HepG2 (cell line): ENCODE data around the gene ST3GAL5. TPM values are rescaled to one million over a fixed set of nuclear protein-coding genes. Genes with fewer than 3 reads are reported as not detected.
A peak's percentile ranks its signal among the peaks of the same experiment; 100 is the strongest.

Experiments used
- GABPA ChIP-seq, 2 experiments: IDR thresholded peaks; 2 replicates each; pipeline ENCODE4 v1.6.1; 2011 to 2016; ENCODE audit warnings: low read depth in 2 of 2, low read length in 1 of 2, missing biosample characterization in 1 of 2, missing genetic modification characterization in 1 of 2
- GTF2F1 ChIP-seq: fragments of 150-350 bp; IDR thresholded peaks from 2 replicates; pipeline ENCODE4 v1.6.1; 2014; ENCODE audit warnings: low read length
- HHEX ChIP-seq: IDR thresholded peaks from 2 replicates; pipeline ENCODE4 v1.6.1; 2016; ENCODE audit warnings: control low read depth
- MAX ChIP-seq: IDR thresholded peaks from 2 replicates; pipeline ENCODE4 v1.6.1; 2012; ENCODE audit warnings: inconsistent platforms
- NCOR1 ChIP-seq: fragments of 200-600 bp; sonication (generic); IDR thresholded peaks from 2 replicates; pipeline ENCODE4 v1.7.0; 2017; ENCODE audit warnings: antibody characterized with exemption, low read length, borderline replicate concordance
- POLR2AphosphoS2 ChIP-seq: IDR thresholded peaks from 2 replicates; pipeline ENCODE4 v1.6.1; 2011; ENCODE audit warnings: low read depth, low read length, improper control_type of control experiment
- SPEN ChIP-seq: sonication (generic); formaldehyde crosslinking; IDR thresholded peaks from 2 replicates; pipeline ENCODE4 v1.5.1; 2020; ENCODE audit warnings: low read depth, mild to moderate bottlenecking, missing genetic modification reagents
- ZFYVE20 ChIP-seq: sonication (generic); formaldehyde crosslinking; IDR thresholded peaks from 2 replicates; pipeline ENCODE4 v1.8.0; 2023; ENCODE audit warnings: low read depth, mild to moderate bottlenecking, moderate library complexity, missing genetic modification reagents, borderline replicate concordance
- ZMYM2 ChIP-seq: sonication (generic); formaldehyde crosslinking; IDR thresholded peaks from 2 replicates; pipeline ENCODE4 v1.8.0; 2022; ENCODE audit warnings: mild to moderate bottlenecking, missing genetic modification reagents
- ZNF12 ChIP-seq: sonication (generic); formaldehyde crosslinking; IDR thresholded peaks from 2 replicates; pipeline ENCODE4 v1.5.0; 2020; ENCODE audit warnings: missing genetic modification reagents
- ZNF281 ChIP-seq: sonication (generic); formaldehyde crosslinking; IDR thresholded peaks from 2 replicates; pipeline ENCODE4 v1.4.0; 2020; ENCODE audit warnings: missing genetic modification reagents, borderline replicate concordance
- ZNF362 ChIP-seq: sonication (generic); formaldehyde crosslinking; IDR thresholded peaks from 2 replicates; pipeline ENCODE4 v1.4.0; 2020; ENCODE audit warnings: missing genetic modification reagents, mild to moderate bottlenecking, borderline replicate concordance
- polyA plus RNA-seq, 8 experiments: library from polyadenylated mRNA; depleted of rRNA in 3 of 8; stranded (reverse) in 7 of 8; unstranded in 1 of 8; fragments of >200 nt; fragmentation: Illumina TruSeq in 4 of 8; extraction: Trizol in 4 of 8; gene quantifications; 2 replicates each; pipeline versions ENCODE4 v1.2.1 to v1.2.3, GENCODE V29; 2011 to 2016; ENCODE audit warnings: low read depth in 4 of 8, missing spikeins in 1 of 8, mixed read lengths in 1 of 8; ENCODE audit not compliant: insufficient read depth in 1 of 8
- total RNA-seq, 5 experiments: library from RNA; depleted of rRNA; stranded (reverse); fragments of >200 nt; fragmentation: Illumina TruSeq; extraction: Trizol; gene quantifications; 2 replicates each; pipeline ENCODE4 v1.2.3, GENCODE V29; 2016; ENCODE audit warnings: low read depth in 1 of 5
- TF ChIP-seq, protein P1 (sequence below): IDR thresholded peaks from 2 replicates; pipeline ENCODE4 v1.6.1; 2016; ENCODE audit warnings: low read depth, borderline replicate concordance
- TF ChIP-seq, protein P2 (sequence below): IDR thresholded peaks from 2 replicates; pipeline ENCODE4 v1.6.1; 2012; ENCODE audit warnings: low read depth, low read length, improper control_type of control experiment
- TF ChIP-seq, protein P3 (sequence below): sonication (generic); formaldehyde crosslinking; IDR thresholded peaks from 2 replicates; pipeline ENCODE4 v1.8.1; 2023; ENCODE audit warnings: mild to moderate bottlenecking, missing genetic modification reagents, borderline replicate concordance
- TF ChIP-seq, protein P4 (sequence below): sonication (generic); formaldehyde crosslinking; IDR thresholded peaks from 2 replicates; pipeline ENCODE4 v1.4.0; 2020; ENCODE audit warnings: mild to moderate bottlenecking, missing genetic modification reagents, borderline replicate concordance

ST3GAL5 gene
- total and polyA plus RNA-seq, 2 of the 13 experiments (the other 11 are each of a cell fraction or from before 2014, with no cell fraction given), result 1.3 to 2.0 TPM

DNA sequence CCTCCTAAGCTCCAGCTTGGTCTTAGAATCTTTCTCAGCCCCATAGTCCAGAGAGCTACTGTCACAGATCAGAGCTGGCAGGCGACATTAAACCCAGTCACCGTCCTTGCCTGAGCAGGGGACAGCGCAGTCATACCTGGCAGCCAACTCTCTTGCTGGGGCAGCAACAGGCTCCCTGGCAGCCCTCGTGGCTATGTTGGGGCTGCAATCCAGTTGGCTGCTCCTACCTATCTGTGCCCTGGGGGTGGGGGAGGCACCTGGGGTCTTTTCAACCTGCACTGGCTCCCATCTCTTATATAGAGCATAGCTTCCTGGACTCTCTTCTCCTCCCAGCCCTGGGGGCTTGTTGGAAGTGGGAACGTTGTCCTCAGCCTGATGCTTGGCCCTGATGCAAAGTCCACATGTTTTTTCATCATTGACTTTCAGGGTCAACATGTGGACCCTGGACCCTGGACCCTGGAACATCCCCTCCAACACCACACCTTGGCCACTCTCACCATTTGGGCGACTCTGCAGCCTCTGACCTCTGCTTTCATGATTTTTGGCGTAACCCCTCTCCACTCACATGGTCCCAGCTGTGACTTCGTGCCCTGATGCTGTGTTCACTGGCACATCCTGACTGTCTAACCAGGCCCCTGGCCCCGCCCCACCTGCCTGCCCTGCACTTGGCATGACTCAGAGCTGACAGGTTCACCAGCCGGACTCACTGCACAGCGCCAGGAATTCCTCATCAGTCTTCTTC, 89.4 kb downstream of the ST3GAL5 start (continued):
- TF ChIP-seq, protein P1, sequence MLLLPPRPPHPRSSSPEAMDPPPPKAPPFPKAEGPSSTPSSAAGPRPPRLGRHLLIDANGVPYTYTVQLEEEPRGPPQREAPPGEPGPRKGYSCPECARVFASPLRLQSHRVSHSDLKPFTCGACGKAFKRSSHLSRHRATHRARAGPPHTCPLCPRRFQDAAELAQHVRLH (CRISPR knock-in tag), result no peak
- TF ChIP-seq ZMYM2 (peak; percentile 82), GTF2F1 (no peak), POLR2AphosphoS2 (no peak), SPEN (no peak), NCOR1 (peak; percentile 93), GABPA (IDR thresholded peaks at IDR 0.05; ENCODE audit: low read depth, low read length) (no peak), GABPA (CRISPR knock-in tag; IDR thresholded peaks at IDR 0.05; ENCODE audit: low read depth) (0 out of 2 replicates have a peak, but pooled peaks have one; percentile 11), ZNF281 (CRISPR knock-in tag) (peak; percentile 15; the same call in 1 of the 2 replicates), ZNF12 (CRISPR knock-in tag) (0 out of 2 replicates have a peak, but pooled peaks have one; percentile 29), MAX (peak; percentile 55; the same call in 1 of the 2 replicates), ZNF362 (CRISPR knock-in tag) (peak; percentile 62; the same call in 1 of the 2 replicates), ZFYVE20 (no peak), HHEX (CRISPR knock-in tag) (peak; percentile 37; the same call in 1 of the 2 replicates)
- TF ChIP-seq, protein P2, sequence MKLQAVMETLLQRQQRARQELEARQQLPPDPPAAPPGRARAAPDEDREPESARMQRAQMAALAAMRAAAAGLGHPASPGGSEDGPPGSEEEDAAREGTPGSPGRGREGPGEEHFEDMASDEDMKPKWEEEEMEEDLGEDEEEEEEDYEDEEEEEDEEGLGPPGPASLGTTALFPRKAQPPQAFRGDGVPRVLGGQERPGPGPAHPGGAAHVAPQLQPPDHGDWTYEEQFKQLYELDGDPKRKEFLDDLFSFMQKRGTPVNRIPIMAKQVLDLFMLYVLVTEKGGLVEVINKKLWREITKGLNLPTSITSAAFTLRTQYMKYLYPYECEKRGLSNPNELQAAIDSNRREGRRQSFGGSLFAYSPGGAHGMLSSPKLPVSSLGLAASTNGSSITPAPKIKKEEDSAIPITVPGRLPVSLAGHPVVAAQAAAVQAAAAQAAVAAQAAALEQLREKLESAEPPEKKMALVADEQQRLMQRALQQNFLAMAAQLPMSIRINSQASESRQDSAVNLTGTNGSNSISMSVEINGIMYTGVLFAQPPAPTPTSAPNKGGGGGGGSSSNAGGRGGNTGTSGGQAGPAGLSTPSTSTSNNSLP, result 0 out of 2 replicates have a peak, but pooled peaks have one; percentile 12
- TF ChIP-seq, protein P3, sequence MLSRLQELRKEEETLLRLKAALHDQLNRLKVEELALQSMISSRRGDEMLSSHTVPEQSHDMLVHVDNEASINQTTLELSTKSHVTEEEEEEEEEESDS (CRISPR knock-in tag), result no peak
- TF ChIP-seq, protein P4, sequence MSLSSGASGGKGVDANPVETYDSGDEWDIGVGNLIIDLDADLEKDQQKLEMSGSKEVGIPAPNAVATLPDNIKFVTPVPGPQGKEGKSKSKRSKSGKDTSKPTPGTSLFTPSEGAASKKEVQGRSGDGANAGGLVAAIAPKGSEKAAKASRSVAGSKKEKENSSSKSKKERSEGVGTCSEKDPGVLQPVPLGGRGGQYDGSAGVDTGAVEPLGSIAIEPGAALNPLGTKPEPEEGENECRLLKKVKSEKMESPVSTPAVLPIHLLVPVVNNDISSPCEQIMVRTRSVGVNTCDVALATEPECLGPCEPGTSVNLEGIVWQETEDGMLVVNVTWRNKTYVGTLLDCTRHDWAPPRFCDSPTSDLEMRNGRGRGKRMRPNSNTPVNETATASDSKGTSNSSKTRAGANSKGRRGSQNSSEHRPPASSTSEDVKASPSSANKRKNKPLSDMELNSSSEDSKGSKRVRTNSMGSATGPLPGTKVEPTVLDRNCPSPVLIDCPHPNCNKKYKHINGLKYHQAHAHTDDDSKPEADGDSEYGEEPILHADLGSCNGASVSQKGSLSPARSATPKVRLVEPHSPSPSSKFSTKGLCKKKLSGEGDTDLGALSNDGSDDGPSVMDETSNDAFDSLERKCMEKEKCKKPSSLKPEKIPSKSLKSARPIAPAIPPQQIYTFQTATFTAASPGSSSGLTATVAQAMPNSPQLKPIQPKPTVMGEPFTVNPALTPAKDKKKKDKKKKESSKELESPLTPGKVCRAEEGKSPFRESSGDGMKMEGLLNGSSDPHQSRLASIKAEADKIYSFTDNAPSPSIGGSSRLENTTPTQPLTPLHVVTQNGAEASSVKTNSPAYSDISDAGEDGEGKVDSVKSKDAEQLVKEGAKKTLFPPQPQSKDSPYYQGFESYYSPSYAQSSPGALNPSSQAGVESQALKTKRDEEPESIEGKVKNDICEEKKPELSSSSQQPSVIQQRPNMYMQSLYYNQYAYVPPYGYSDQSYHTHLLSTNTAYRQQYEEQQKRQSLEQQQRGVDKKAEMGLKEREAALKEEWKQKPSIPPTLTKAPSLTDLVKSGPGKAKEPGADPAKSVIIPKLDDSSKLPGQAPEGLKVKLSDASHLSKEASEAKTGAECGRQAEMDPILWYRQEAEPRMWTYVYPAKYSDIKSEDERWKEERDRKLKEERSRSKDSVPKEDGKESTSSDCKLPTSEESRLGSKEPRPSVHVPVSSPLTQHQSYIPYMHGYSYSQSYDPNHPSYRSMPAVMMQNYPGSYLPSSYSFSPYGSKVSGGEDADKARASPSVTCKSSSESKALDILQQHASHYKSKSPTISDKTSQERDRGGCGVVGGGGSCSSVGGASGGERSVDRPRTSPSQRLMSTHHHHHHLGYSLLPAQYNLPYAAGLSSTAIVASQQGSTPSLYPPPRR (CRISPR knock-in tag), result no peak
